ENCODE measurements around the gene NAA35.

DNA sequence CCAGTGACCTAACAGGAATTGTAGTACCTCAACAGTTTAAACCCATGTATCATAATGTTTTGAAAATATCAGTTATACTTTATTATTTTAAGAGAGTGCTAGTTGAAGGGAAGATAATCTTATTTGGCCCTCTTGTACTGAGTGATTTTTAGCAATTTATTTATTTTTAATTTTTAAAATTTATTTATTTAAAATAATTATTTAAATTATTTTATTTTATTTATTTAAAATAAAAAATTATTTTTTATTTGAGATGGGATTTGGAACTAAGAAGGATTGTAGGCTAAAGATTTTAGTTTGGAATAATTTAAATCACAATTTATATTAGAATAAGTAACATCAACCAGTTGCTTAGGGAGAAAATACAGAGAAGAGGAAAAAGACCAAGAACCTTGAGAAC, 54.2 kb downstream of the NAA35 start:
- TF ChIP-seq, protein P1, sequence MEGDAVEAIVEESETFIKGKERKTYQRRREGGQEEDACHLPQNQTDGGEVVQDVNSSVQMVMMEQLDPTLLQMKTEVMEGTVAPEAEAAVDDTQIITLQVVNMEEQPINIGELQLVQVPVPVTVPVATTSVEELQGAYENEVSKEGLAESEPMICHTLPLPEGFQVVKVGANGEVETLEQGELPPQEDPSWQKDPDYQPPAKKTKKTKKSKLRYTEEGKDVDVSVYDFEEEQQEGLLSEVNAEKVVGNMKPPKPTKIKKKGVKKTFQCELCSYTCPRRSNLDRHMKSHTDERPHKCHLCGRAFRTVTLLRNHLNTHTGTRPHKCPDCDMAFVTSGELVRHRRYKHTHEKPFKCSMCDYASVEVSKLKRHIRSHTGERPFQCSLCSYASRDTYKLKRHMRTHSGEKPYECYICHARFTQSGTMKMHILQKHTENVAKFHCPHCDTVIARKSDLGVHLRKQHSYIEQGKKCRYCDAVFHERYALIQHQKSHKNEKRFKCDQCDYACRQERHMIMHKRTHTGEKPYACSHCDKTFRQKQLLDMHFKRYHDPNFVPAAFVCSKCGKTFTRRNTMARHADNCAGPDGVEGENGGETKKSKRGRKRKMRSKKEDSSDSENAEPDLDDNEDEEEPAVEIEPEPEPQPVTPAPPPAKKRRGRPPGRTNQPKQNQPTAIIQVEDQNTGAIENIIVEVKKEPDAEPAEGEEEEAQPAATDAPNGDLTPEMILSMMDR (conservative IDR thresholded peaks at IDR 0.05): no peak
- TF ChIP-seq ZFX (IDR thresholded peaks at IDR 0.05): no peak
